ENCODE measurements around the gene MRPL27.
A peak's percentile ranks its signal among the peaks of the same experiment; 100 is the strongest.

Gene MRPL27

GRCh38 chr17:50326831-50327364 lies 46.1 kb downstream of the MRPL27 start:
- Histone ChIP-seq H3K9me3 (replicated peaks in 1 of 11) (no peaks in the 10 kb centered on the region), H3K27ac (peak overlapping the region in 2 of 11 experiments; percentile 58 to 67; a peak in 2 of 22 replicates), H3K4me1 (peaks cover 25 to 51% (median 48%) of the 10 kb centered on the region in 10 experiments), H3K36me3 (no peaks in the 10 kb centered on the region), H4K20me1 (no peaks in the 10 kb centered on the region), H3K4me2 (peak overlapping the region in 9 of 11 experiments; percentile 7 to 81 (median 75); a peak in 16 of 22 replicates), H3K4me3 (no peak overlapping the region), H3K9ac (no peak overlapping the region), H3K27me3 (peaks cover 0 to 4% (median 0%) of the 10 kb centered on the region in 11 experiments; a peak in 1 of 22 replicates)
- TF ChIP-seq Cebpa-rat (IDR thresholded peaks at IDR 0.05) = no peak

GRCh38 chr17:50325906-50326305 lies 47.1 kb downstream of the MRPL27 start:
- Histone ChIP-seq H3K4me2 (peak overlapping the region in 2 of 11 experiments; percentile 78 to 81; a peak in 2 of 22 replicates), H3K27me3 (peaks cover 0 to 4% (median 0%) of the 10 kb centered on the region in 11 experiments; a peak in 1 of 22 replicates), H3K27ac (no peak overlapping the region), H3K9me3 (replicated peaks in 1 of 11) (no peaks in the 10 kb centered on the region), H3K36me3 (no peaks in the 10 kb centered on the region), H3K4me3 (no peak overlapping the region), H4K20me1 (no peaks in the 10 kb centered on the region), H3K4me1 (peaks cover 25 to 49% (median 45%) of the 10 kb centered on the region in 10 experiments), H3K9ac (no peak overlapping the region)
- TF ChIP-seq Cebpa-rat (IDR thresholded peaks at IDR 0.05) = no peak

- no peak for TF ChIP-seq Cebpa-rat (IDR thresholded peaks at IDR 0.05)
- Histone ChIP-seq H3K9ac (no peak overlapping the region), H3K4me3 (no peak overlapping the region), H4K20me1 (no peaks in the 10 kb centered on the region), H3K4me1 (peaks cover 2 to 32% (median 22%) of the 10 kb centered on the region in 10 experiments), H3K27ac (no peak overlapping the region), H3K9me3 (replicated peaks in 1 of 11) (no peaks in the 10 kb centered on the region), H3K4me2 (peak overlapping the region in 5 of 11 experiments; percentile 3 to 15 (median 13); a peak in 4 of 22 replicates), H3K36me3 (no peaks in the 10 kb centered on the region), H3K27me3 (peaks cover 0 to 2% (median 0%) of the 10 kb centered on the region in 11 experiments; a peak in 1 of 22 replicates)
Measured at GRCh38 chr17:50323060-50323459, 49.9 kb downstream of the MRPL27 start.

- Histone ChIP-seq H3K9ac (no peak overlapping the region), H3K36me3 (no peaks in the 10 kb centered on the region), H3K4me1 (peaks cover 0 to 24% (median 14%) of the 10 kb centered on the region in 10 experiments; a peak in 15 of 20 replicates), H3K4me3 (no peak overlapping the region), H3K9me3 (replicated peaks in 1 of 11) (no peaks in the 10 kb centered on the region), H4K20me1 (no peaks in the 10 kb centered on the region), H3K27ac (no peak overlapping the region), H3K27me3 (no peaks in the 10 kb centered on the region), H3K4me2 (no peak overlapping the region)
- no peak for TF ChIP-seq Cebpa-rat (IDR thresholded peaks at IDR 0.05)
Measured at GRCh38 chr17:50322271-50322670, 50.7 kb downstream of the MRPL27 start.

DNA sequence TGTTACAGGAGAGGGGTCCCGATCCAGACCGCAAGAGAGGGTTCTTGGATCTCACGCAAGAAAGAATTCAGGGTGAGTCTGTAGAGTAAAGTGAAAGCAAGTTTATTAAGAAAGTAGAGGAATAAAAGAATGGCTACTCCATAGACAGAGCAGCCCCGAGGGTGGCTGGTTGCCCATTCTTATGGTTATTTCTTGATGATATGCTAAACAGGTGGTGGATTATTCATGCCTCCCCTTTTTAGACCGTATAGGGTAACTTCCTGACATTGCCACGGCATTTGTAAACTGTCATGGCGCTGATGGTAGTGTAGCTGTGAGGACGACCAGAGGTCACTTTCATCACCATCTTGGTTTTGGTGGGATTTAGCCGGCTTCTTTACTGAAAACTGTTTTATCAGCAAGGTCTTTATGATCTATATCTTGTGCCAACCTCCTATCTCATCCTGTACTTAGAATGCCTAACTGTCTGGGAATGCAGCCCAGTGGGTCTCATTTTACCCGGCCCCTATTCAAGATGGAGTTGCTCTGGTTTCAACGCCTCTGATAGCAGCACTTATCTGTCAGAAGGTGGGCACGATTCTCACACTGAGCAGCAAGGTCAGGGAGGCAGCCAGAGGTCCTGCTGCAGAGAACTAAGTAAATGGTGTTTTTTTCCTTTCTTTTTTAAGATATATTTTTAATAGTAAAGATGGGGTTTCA lies 53.5 kb downstream of the MRPL27 start:
- no peak for TF ChIP-seq Cebpa-rat (IDR thresholded peaks at IDR 0.05)
- H4K20me1 ChIP-seq = no peaks in the 10 kb centered on the region
- H3K4me1 ChIP-seq = peaks cover 0 to 18% (median 10%) of the 10 kb centered on the region in 10 experiments; a peak in 11 of 20 replicates
- H3K9me3 ChIP-seq (replicated peaks in 1 of 11) = no peaks in the 10 kb centered on the region
- H3K9ac ChIP-seq = no peak overlapping the region
- no peak overlapping the region for H3K27ac ChIP-seq
- no peak overlapping the region for H3K4me3 ChIP-seq
- H3K27me3 ChIP-seq = no peaks in the 10 kb centered on the region
- no peaks in the 10 kb centered on the region for H3K36me3 ChIP-seq
- no peak overlapping the region for H3K4me2 ChIP-seq

DNA sequence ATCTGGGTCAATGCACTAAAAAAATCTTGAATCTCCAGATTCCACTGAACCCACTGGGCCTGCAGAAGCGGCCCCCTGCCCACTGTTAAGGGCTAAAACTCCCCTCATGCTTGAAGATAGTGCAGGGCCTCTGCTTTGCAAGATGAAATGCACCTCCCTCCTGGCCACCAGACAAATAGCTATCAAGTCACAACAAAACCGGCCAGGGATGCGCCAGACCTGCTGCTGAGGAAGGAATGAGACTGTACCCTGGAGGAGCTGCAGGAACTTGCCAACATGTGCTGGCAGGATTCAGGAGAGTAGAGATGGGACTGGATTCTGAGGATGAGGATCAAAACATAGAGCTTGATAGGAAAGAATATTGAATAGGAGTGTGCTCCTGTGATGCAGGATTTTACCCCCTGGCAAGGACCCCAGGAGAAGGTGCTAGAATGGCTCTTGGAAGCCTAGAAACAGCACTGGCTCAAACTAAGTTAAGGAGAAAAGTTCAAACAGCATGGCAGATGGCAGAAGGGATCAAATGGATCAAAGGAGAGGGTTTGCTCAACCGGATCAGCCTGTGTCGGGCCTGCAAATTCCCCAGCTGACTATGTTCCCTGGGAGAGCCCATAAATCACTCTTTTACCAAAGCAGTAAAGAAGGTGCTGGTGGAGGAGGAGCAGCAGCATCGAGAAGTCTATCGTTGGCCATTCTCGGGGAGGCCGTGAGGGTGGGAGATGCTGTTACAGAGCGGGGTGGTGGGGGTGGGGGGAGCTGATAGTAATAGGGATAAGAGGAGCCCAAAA lies 54.3 kb downstream of the MRPL27 start:
- no peak overlapping the region for H3K4me3 ChIP-seq
- TF ChIP-seq Cebpa-rat (IDR thresholded peaks at IDR 0.05) = no peak
- H3K9me3 ChIP-seq (replicated peaks in 1 of 11) = no peaks in the 10 kb centered on the region
- H3K4me1 ChIP-seq = peaks cover 0 to 18% (median 10%) of the 10 kb centered on the region in 10 experiments; a peak in 11 of 20 replicates
- no peaks in the 10 kb centered on the region for H4K20me1 ChIP-seq
- no peak overlapping the region for H3K9ac ChIP-seq
- no peak overlapping the region for H3K27ac ChIP-seq
- no peaks in the 10 kb centered on the region for H3K27me3 ChIP-seq
- 0 out of 22 replicates have a peak overlapping the region, but pooled peaks of 1 of the 11 experiments have one; percentile 2 for H3K4me2 ChIP-seq
- no peaks in the 10 kb centered on the region for H3K36me3 ChIP-seq

Data from BLaER1 treated with 17β-estradiol and CSF1 and Interleukin-3, amounts not matched to agents 10 nM and 100 nM (cell line).